ENCODE data around the gene CSPG4.

GRCh38 chr15:75720297-75720696 is 7.6 kb upstream of the CSPG4 start:
- TF ChIP-seq FOXM1 (IDR thresholded peaks at IDR 0.05; ENCODE audit: borderline replicate concordance) (no peak), SUZ12 (IDR thresholded peaks at IDR 0.05) (no peak), FOXA1 (IDR thresholded peaks at IDR 0.05) (no peak), LEF1 (IDR thresholded peaks at IDR 0.05; ENCODE audit: borderline replicate concordance) (no peak), ZNF384 (IDR thresholded peaks at IDR 0.05) (no peak), SP1 (IDR thresholded peaks at IDR 0.05) (no peak), ELF4 (IDR thresholded peaks at IDR 0.05) (no peak), HDGF (IDR thresholded peaks at IDR 0.05; ENCODE audit: borderline replicate concordance) (no peak), L3MBTL2 (conservative IDR thresholded peaks at IDR 0.05) (no peak), BHLHE40 (IDR thresholded peaks at IDR 0.05; ENCODE audit: borderline replicate concordance) (no peak), PKNOX1 (IDR thresholded peaks at IDR 0.05) (no peak), ARNT (IDR thresholded peaks at IDR 0.05) (no peak), FOXK2 (IDR thresholded peaks at IDR 0.05) (no peak)

All from HEK293T (cell line).